Measurements from ENCODE around the gene HOXD9.

HOXD9 gene

GRCh38 chr2:176172007-176172894, 49.7 kb downstream of the HOXD9 start:
- DNase-seq, result no peak

- no peak for DNase-seq
Measured at GRCh38 chr2:176172895-176173566, 50.5 kb downstream of the HOXD9 start.

- no peak for DNase-seq
Measured at GRCh38 chr2:176173567-176174381, 51.3 kb downstream of the HOXD9 start.

- DNase-seq, result no peak
Measured at GRCh38 chr2:176174382-176174823, 51.9 kb downstream of the HOXD9 start.

All from amniotic stem cell (primary cell).